GM10248 (cell line): ENCODE measurements around the gene GALNS.

Experiments
- CTCF ChIA-PET: fragments of 300-600 bp; sonication (Branson Sonifier 250); formaldehyde crosslinking; extraction: SDS; loops from one replicate; lab custom pipeline; 2021; ENCODE audit warnings: antibody characterized with exemption; lab: Yijun Ruan, JAX
- POLR2A ChIA-PET: fragments of 350-650 bp; sonication (Branson Sonifier 250); formaldehyde crosslinking; extraction: SDS; loops from one replicate; lab custom pipeline; 2020; ENCODE audit warnings: antibody characterized with exemption; lab: Yijun Ruan, JAX
- DNase-seq: peaks from one replicate; pipeline ENCODE4 v3.0.0; 2012; ENCODE audit errors: extremely low spot score
- TF ChIP-seq, protein P1 (sequence below): IDR thresholded peaks from 2 replicates; pipeline ENCODE4 v1.5.1; 2012; ENCODE audit warnings: mild to moderate bottlenecking, low read depth; ENCODE audit errors: extremely low read depth, missing control alignments, control extremely low read depth

GALNS gene

DNA sequence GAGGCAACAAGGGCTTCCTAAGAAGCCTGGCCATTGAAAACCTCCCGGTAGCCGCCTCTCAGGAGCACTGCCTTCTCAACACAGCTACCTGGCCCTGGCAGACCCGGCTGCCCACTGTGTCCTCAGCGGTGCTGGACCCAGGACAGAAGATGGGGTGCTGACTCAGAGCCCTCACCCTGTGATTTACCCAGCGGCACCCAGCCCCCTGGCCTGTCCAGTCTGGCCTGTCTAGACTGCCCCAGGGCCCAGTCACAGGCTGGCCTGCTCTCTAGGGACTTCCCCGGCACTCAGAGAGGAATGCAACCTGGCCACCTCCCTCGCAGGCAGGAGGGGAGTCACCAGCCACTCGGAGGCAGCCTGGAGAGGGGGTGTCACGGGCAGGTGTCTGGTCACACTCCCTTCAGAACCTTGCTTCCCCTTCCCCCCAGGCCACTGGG is 91.8 kb downstream of the GALNS start:
- CTCF ChIA-PET, result interaction anchor here (4.9 kb wide), 1 partner anchor 10 kb away, joined by 17 read pairs; no protein-coding TSS in a partner anchor
- TF ChIP-seq, protein P1, sequence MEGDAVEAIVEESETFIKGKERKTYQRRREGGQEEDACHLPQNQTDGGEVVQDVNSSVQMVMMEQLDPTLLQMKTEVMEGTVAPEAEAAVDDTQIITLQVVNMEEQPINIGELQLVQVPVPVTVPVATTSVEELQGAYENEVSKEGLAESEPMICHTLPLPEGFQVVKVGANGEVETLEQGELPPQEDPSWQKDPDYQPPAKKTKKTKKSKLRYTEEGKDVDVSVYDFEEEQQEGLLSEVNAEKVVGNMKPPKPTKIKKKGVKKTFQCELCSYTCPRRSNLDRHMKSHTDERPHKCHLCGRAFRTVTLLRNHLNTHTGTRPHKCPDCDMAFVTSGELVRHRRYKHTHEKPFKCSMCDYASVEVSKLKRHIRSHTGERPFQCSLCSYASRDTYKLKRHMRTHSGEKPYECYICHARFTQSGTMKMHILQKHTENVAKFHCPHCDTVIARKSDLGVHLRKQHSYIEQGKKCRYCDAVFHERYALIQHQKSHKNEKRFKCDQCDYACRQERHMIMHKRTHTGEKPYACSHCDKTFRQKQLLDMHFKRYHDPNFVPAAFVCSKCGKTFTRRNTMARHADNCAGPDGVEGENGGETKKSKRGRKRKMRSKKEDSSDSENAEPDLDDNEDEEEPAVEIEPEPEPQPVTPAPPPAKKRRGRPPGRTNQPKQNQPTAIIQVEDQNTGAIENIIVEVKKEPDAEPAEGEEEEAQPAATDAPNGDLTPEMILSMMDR, result no peak
- DNase-seq, result no peak
- POLR2A ChIA-PET, result no interaction called here

DNA sequence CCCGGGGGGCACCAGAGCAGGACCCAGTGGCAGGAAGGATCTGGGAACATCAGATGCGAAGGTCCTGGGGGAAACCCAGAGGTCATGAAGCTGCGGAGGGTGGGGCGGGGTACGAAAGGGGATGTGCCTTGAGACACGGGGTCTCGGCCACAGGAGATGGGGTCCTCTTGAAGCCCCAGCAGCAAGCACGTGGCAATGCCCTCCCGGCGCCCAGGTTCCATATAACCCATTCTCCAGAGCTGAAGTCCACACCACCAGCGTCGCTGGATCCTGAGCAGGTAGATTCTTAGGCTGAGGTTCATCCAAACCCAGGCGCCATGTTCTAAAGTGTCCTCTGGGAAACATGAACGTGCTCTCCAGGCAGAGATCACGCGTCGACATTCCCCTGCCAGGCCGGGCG is 92.7 kb downstream of the GALNS start:
- CTCF ChIA-PET, result interaction anchor here (0.8 to 4.9 kb wide), 4 partner anchors 9 to 27 kb away, joined by 4 to 17 read pairs (median 6); no protein-coding TSS in a partner anchor
- POLR2A ChIA-PET, result no interaction called here
- TF ChIP-seq, protein P1, result no peak
- no peak for DNase-seq
